ENCODE data around the gene LGALS13. TPM values are rescaled to one million over a fixed set of nuclear protein-coding genes. Genes with fewer than 3 reads are reported as not detected.

LGALS13 gene
- total RNA-seq, result not detected in 2 replicates

- DNase-seq, result no peak
These were observed at the start of gene LGALS13 for GRCh38 chr19:39602224-39602623. LGALS13 (plus strand) TSS chr19:39602524; CDS start chr19:39602569, 45 bp downstream.

GRCh38 chr19:39553082-39553652 is 49.2 kb upstream of the LGALS13 start:
- no peak for DNase-seq

- DNase-seq, result no peak
These were observed 47.5 kb upstream of the LGALS13 start for GRCh38 chr19:39554701-39555311.

GRCh38 chr19:39555883-39556282 is 46.4 kb upstream of the LGALS13 start:
- no peak for DNase-seq

- no peak for DNase-seq
These were observed 44.3 kb upstream of the LGALS13 start for GRCh38 chr19:39557811-39558623.

- no peak for DNase-seq
These were observed 43.7 kb upstream of the LGALS13 start for GRCh38 chr19:39558624-39559117.

GRCh38 chr19:39563408-39563807 is 38.9 kb upstream of the LGALS13 start:
- peak; percentile 29 for DNase-seq

- no peak for DNase-seq
These were observed 36.3 kb upstream of the LGALS13 start for GRCh38 chr19:39566064-39566463.

GRCh38 chr19:39568604-39569003 is 33.7 kb upstream of the LGALS13 start:
- no peak for DNase-seq

GRCh38 chr19:39582442-39582841 is 19.9 kb upstream of the LGALS13 start:
- DNase-seq, result no peak

- DNase-seq, result no peak
These were observed 19.3 kb upstream of the LGALS13 start for GRCh38 chr19:39582891-39583625.

GRCh38 chr19:39587496-39587895 is 14.8 kb upstream of the LGALS13 start:
- DNase-seq, result no peak

GRCh38 chr19:39588066-39588465 is 14.3 kb upstream of the LGALS13 start:
- no peak for DNase-seq

- DNase-seq, result peak; percentile 24
These were observed 12.1 kb upstream of the LGALS13 start for GRCh38 chr19:39590265-39590664.

- no peak for DNase-seq
These were observed 9.9 kb upstream of the LGALS13 start for GRCh38 chr19:39592381-39592780.

GRCh38 chr19:39595950-39596349 is 6.4 kb upstream of the LGALS13 start:
- no peak for DNase-seq

GRCh38 chr19:39596911-39597310 is 5.4 kb upstream of the LGALS13 start:
- DNase-seq, result no peak

GRCh38 chr19:39599116-39599515 is 3.2 kb upstream of the LGALS13 start:
- peak; percentile 55 for DNase-seq

- no peak for DNase-seq
These were observed 1.5 kb downstream of the LGALS13 start for GRCh38 chr19:39603825-39604224.

- no peak for DNase-seq
These were observed 4.7 kb downstream of the LGALS13 start for GRCh38 chr19:39607021-39607420.

GRCh38 chr19:39607561-39607960 is 5.2 kb downstream of the LGALS13 start:
- no peak for DNase-seq

- DNase-seq, result no peak
These were observed 11.3 kb downstream of the LGALS13 start for GRCh38 chr19:39613597-39613996.

- DNase-seq, result no peak
These were observed 15.4 kb downstream of the LGALS13 start for GRCh38 chr19:39617745-39618144.
